ENCODE results near the gene R3HDM4. TPM values are rescaled to one million over a fixed set of nuclear protein-coding genes. Genes with fewer than 3 reads are reported as not detected.
A peak's percentile ranks its signal among the peaks of the same experiment; 100 is the strongest.

Gene R3HDM4
- total and polyA plus RNA-seq, 9 of the 15 experiments (the other 6 are each of a cell fraction or from before 2014, with no cell fraction given), result 3.2 to 154 (median 59.0) TPM

GRCh38 chr19:925526-926322 lies 12.7 kb upstream of the R3HDM4 start, which contains the start of gene ARID3A (continued):
- TF ChIP-seq BRF2 (IDR thresholded peaks at IDR 0.05; ENCODE audit: borderline replicate concordance, insufficient read depth, insufficient read length) (no peak), E2F1 (CRISPR knock-in tag; IDR thresholded peaks at IDR 0.05) (peak; percentile 0; the same call in 1 of the 2 replicates), ETS1 (conservative IDR thresholded peaks at IDR 0.05; ENCODE audit: control insufficient read depth, low read depth, low read length) (0 out of 2 replicates have a peak, but pooled peaks have one; percentile 41), SMARCA5 (IDR thresholded peaks at IDR 0.05) (no peak; the same call in 1 of the 2 replicates), SUPT5H (IDR thresholded peaks at IDR 0.05) (no peak), RHOXF2B (CRISPR knock-in tag; conservative IDR thresholded peaks at IDR 0.05) (no peak), RBM34 (IDR thresholded peaks at IDR 0.05; ENCODE audit: borderline replicate concordance, insufficient read depth, low read length) (no peak), MAFG (tag; conservative IDR thresholded peaks at IDR 0.05) (no peak), DPF2 (IDR thresholded peaks at IDR 0.05) (no peak), CGGBP1 (CRISPR knock-in tag; IDR thresholded peaks at IDR 0.05) (no peak), NKRF (IDR thresholded peaks at IDR 0.05; ENCODE audit: borderline replicate concordance) (no peak), ZBTB8A (IDR thresholded peaks at IDR 0.05; ENCODE audit: partially characterized antibody) (no peak), EWSR1 (IDR thresholded peaks at IDR 0.05; ENCODE audit: borderline replicate concordance, low read depth, partially characterized antibody) (no peak), ZNF212 (CRISPR knock-in tag; IDR thresholded peaks at IDR 0.05) (no peak), POLR2AphosphoS5 (IDR thresholded peaks at IDR 0.05; ENCODE audit: control insufficient read depth, insufficient read depth, low read depth, low read length) (no peak), HDAC8 (tag; IDR thresholded peaks at IDR 0.05) (no peak), E2F3 (CRISPR knock-in tag; IDR thresholded peaks at IDR 0.05) (no peak), GTF2B (IDR thresholded peaks at IDR 0.05; ENCODE audit: extremely low read depth, insufficient read length) (no peak)

All from K562 (cell line).